K562 (cell line): ENCODE measurements around the gene ARMC8. TPM values are rescaled to one million over a fixed set of nuclear protein-coding genes. Genes with fewer than 3 reads are reported as not detected.

Source experiments
- BDP1 ChIP-seq: IDR thresholded peaks from 3 replicates; pipeline ENCODE4 v1.6.1; 2011; ENCODE audit not compliant: insufficient read length, insufficient read depth
- CAMTA2 ChIP-seq: fragments of 250-450 bp; sonication (Bioruptor Pico); conservative IDR thresholded peaks from 2 replicates; pipeline ENCODE4 v1.5.1; 2022
- FOXJ2 ChIP-seq: fragments of 200-800 bp; sonication (Bioruptor generic); IDR thresholded peaks from 2 replicates; pipeline ENCODE4 v1.6.1; 2016; ENCODE audit warnings: missing genetic modification characterization, missing compliant biosample characterization
- GATA2 ChIP-seq: sonication (generic); formaldehyde crosslinking; IDR thresholded peaks from 2 replicates; pipeline ENCODE4 v1.4.0; 2020; ENCODE audit warnings: mild to moderate bottlenecking, missing genetic modification reagents
- GTF2A2 ChIP-seq: IDR thresholded peaks from 2 replicates; pipeline ENCODE4 v1.6.1; 2016; ENCODE audit warnings: mild to moderate bottlenecking, missing genetic modification characterization, missing compliant biosample characterization
- MEIS2 ChIP-seq: fragments of 450-650 bp; IDR thresholded peaks from 2 replicates; pipeline ENCODE4 v1.6.1; 2014; ENCODE audit warnings: mild to moderate bottlenecking; ENCODE audit not compliant: partially characterized antibody
- NFATC3 ChIP-seq: fragments of 450-650 bp; IDR thresholded peaks from 2 replicates; pipeline ENCODE4 v1.6.1; 2017; ENCODE audit warnings: mild to moderate bottlenecking
- NFIC ChIP-seq: fragments of 450-650 bp; IDR thresholded peaks from 2 replicates; pipeline ENCODE4 v1.6.1; 2017; ENCODE audit warnings: mild to moderate bottlenecking, inconsistent platforms
- NFRKB ChIP-seq: fragments of 450-650 bp; IDR thresholded peaks from 2 replicates; pipeline ENCODE4 v1.6.1; 2016; ENCODE audit warnings: low read depth
- OTX1 ChIP-seq: fragments of 450-650 bp; formaldehyde crosslinking; IDR thresholded peaks from 2 replicates; pipeline ENCODE4 v1.4.0; 2022; ENCODE audit warnings: mild to moderate bottlenecking
- PHF8 ChIP-seq: fragments of 200-600 bp; sonication (generic); IDR thresholded peaks from 2 replicates; pipeline ENCODE4 v1.6.1; 2012; ENCODE audit warnings: mixed run types, mild to moderate bottlenecking, inconsistent platforms, low read length, moderate library complexity, borderline replicate concordance
- PHTF2 ChIP-seq: fragments of 250-450 bp; sonication (Bioruptor Pico); IDR thresholded peaks from 2 replicates; pipeline ENCODE4 v1.5.0; 2021; ENCODE audit warnings: mild to moderate bottlenecking
- POLR2B ChIP-seq: fragments of 450-650 bp; IDR thresholded peaks from 2 replicates; pipeline ENCODE4 v1.6.1; 2018; ENCODE audit warnings: low read depth; ENCODE audit not compliant: partially characterized antibody
- RBM15 ChIP-seq: fragments of 200-400 bp; formaldehyde crosslinking; IDR thresholded peaks from 2 replicates; pipeline ENCODE4 v1.6.1; 2018; ENCODE audit warnings: mild to moderate bottlenecking, low read length, moderate library complexity; ENCODE audit not compliant: insufficient read depth
- SAP30 ChIP-seq: fragments of 200-600 bp; sonication (generic); IDR thresholded peaks from 2 replicates; pipeline ENCODE4 v1.6.1; 2012; ENCODE audit warnings: borderline replicate concordance, low read depth, mild to moderate bottlenecking, moderate library complexity, low read length, control low read depth, inconsistent platforms; ENCODE audit not compliant: insufficient read depth, poor library complexity, severe bottlenecking
- SIN3A ChIP-seq, 2 experiments: fragments of 150-350 bp in 1 of 2; IDR thresholded peaks; 2 replicates each; pipeline ENCODE4 v1.6.1; 2011 to 2016; ENCODE audit warnings: borderline replicate concordance in 2 of 2, low read depth in 2 of 2, low read length in 2 of 2, mild to moderate bottlenecking in 2 of 2, moderate library complexity in 2 of 2; ENCODE audit not compliant: control insufficient read depth in 1 of 2
- SIN3B ChIP-seq: fragments of 450-650 bp; IDR thresholded peaks from 2 replicates; pipeline ENCODE4 v1.6.1; 2017; ENCODE audit warnings: low read depth, mild to moderate bottlenecking, moderate library complexity
- SOX6 ChIP-seq: fragments of 450-650 bp; IDR thresholded peaks from 2 replicates; pipeline ENCODE4 v1.6.1; 2014; ENCODE audit warnings: mild to moderate bottlenecking
- TCF3 ChIP-seq: sonication (generic); formaldehyde crosslinking; IDR thresholded peaks from 2 replicates; pipeline ENCODE4 v1.4.0; 2020; ENCODE audit warnings: mild to moderate bottlenecking, missing genetic modification reagents
- TFAP4 ChIP-seq: sonication (generic); formaldehyde crosslinking; IDR thresholded peaks from 2 replicates; pipeline ENCODE4 v1.8.0; 2022; ENCODE audit warnings: missing genetic modification reagents, mild to moderate bottlenecking, moderate library complexity, borderline replicate concordance
- ZNF592 ChIP-seq: fragments of 450-650 bp; IDR thresholded peaks from 2 replicates; pipeline ENCODE4 v1.6.1; 2017; ENCODE audit warnings: antibody characterized with exemption, mild to moderate bottlenecking
- polyA plus RNA-seq, 8 experiments: library from polyadenylated mRNA; depleted of rRNA in 4 of 8; stranded (reverse) in 5 of 8; unstranded in 3 of 8; fragments of >200 nt; fragmentation: Nextera tagmentation in 2 of 8; fragmentation: Illumina TruSeq in 1 of 8; extraction: Ambion mirVana in 2 of 8; extraction: Trizol in 1 of 8; gene quantifications; 2 replicates each; pipeline versions ENCODE4 v1.2.1 to v1.2.3, GENCODE V29; 2011 to 2014; ENCODE audit warnings: inconsistent platforms in 1 of 8, missing spikeins in 1 of 8
- total RNA-seq, 7 experiments: library from RNA; depleted of rRNA in 6 of 7; stranded (reverse); fragments of >200 nt in 6 of 7; fragmentation: Illumina TruSeq in 2 of 7; extraction: Trizol in 2 of 7; gene quantifications; 2 replicates each; pipeline versions ENCODE4 v1.2.1 to v1.2.3, GENCODE V29; 2011 to 2021; ENCODE audit warnings: low replicate concordance in 1 of 7
- TF ChIP-seq, protein P1 (sequence below): sonication (generic); formaldehyde crosslinking; IDR thresholded peaks from 2 replicates; pipeline ENCODE4 v1.9.0; 2022; ENCODE audit warnings: mild to moderate bottlenecking, missing genetic modification reagents
- TF ChIP-seq, protein P2 (sequence below): sonication (generic); formaldehyde crosslinking; IDR thresholded peaks from 2 replicates; pipeline ENCODE4 v1.8.0; 2022; ENCODE audit warnings: missing genetic modification reagents, mild to moderate bottlenecking, borderline replicate concordance

The ARMC8 gene
- total and polyA plus RNA-seq, 9 of the 15 experiments (the other 6 are each of a cell fraction or from before 2014, with no cell fraction given): 22.4 to 76.1 (median 37.3) TPM

GRCh38 chr3:138187296-138188012, at the start of gene ARMC8 (continued):
- TF ChIP-seq ZNF592: no peak
- TF ChIP-seq FOXJ2: no peak
- TF ChIP-seq RBM15: no peak
- TF ChIP-seq MEIS2: no peak
- TF ChIP-seq OTX1 (CRISPR knock-in tag): 0 out of 2 replicates have a peak, but pooled peaks have one; percentile 31
- peak in 1 of 2 experiments; percentile 24; a peak in 1 of 4 replicates for TF ChIP-seq SIN3A (IDR thresholded peaks at IDR 0.05; ENCODE audit: borderline replicate concordance in 2 of 2, control insufficient read depth in 1 of 2, low read depth in 2 of 2, low read length in 2 of 2)
- peak; percentile 77; the same call in 1 of the 2 replicates for TF ChIP-seq TFAP4 (CRISPR knock-in tag)
- TF ChIP-seq, protein P1, sequence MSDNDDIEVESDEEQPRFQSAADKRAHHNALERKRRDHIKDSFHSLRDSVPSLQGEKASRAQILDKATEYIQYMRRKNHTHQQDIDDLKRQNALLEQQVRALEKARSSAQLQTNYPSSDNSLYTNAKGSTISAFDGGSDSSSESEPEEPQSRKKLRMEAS (CRISPR knock-in tag): peak; percentile 38; the same call in 1 of the 2 replicates
- TF ChIP-seq PHF8: peak; percentile 78; the same call in 1 of the 2 replicates
- no peak for TF ChIP-seq BDP1
- TF ChIP-seq PHTF2 (CRISPR knock-in tag): no peak
- TF ChIP-seq SOX6: peak; percentile 79
- TF ChIP-seq GATA2 (CRISPR knock-in tag): no peak
- peak; percentile 9 for TF ChIP-seq SAP30
- TF ChIP-seq CAMTA2 (CRISPR knock-in tag): no peak
- TF ChIP-seq SIN3B: peak; percentile 79; the same call in 1 of the 2 replicates
- TF ChIP-seq POLR2B: peak; percentile 57
- TF ChIP-seq NFIC: peak; percentile 83
- TF ChIP-seq TCF3: peak; percentile 20; the same call in 1 of the 2 replicates
- TF ChIP-seq NFRKB: peak; percentile 94
- TF ChIP-seq, protein P2, sequence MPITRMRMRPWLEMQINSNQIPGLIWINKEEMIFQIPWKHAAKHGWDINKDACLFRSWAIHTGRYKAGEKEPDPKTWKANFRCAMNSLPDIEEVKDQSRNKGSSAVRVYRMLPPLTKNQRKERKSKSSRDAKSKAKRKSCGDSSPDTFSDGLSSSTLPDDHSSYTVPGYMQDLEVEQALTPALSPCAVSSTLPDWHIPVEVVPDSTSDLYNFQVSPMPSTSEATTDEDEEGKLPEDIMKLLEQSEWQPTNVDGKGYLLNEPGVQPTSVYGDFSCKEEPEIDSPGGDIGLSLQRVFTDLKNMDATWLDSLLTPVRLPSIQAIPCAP (CRISPR knock-in tag): no peak
- TF ChIP-seq NFATC3: no peak
- no peak for TF ChIP-seq GTF2A2 (tag)
